SK-MEL-5 (cell line): ENCODE measurements around the gene RPS6KC1. TPM values are rescaled to one million over a fixed set of nuclear protein-coding genes. Genes with fewer than 3 reads are reported as not detected.
"Not testable (repeated sequence)": the region's sequence is repeated elsewhere in the genome, so short reads cannot be mapped to it uniquely, and the experiment has no call there.

Experiments
- DNase-seq: peaks from one replicate; pipeline ENCODE4 v3.0.0-alpha.2; 2016; ENCODE audit warnings: low read depth, low spot score
- in situ Hi-C: cut with HindIII; loops from 2 replicates; pipeline ENCODE4 v1.10.0; 2016; ENCODE audit warnings: low sequenced_read_pairs, high pct_unique_total_duplicates, low pct_unique_long_range_greater_than_20kb
- polyA plus RNA-seq, 2 experiments: library from polyadenylated mRNA; depleted of rRNA; stranded (reverse); fragments of >200 nt; gene quantifications; 2 replicates each; pipeline ENCODE4 v1.2.3, GENCODE V29; 2015
- total RNA-seq: library from RNA; depleted of rRNA; stranded (reverse); fragments of >200 nt; shearing (Covaris generic); gene quantifications from 2 replicates; pipeline ENCODE4 v1.2.3, GENCODE V29; 2014; rRNA removed

The RPS6KC1 gene
- total RNA-seq: 21.5 and 23.4 TPM in 2 replicates
- 10.4 and 14.8 TPM in 2 replicates for polyA plus RNA-seq (2015; cell fraction: cytosol; rRNA removed)
- polyA plus RNA-seq (2015; cell fraction: nucleus; rRNA removed): 33.4 and 55.0 TPM in 2 replicates

DNA sequence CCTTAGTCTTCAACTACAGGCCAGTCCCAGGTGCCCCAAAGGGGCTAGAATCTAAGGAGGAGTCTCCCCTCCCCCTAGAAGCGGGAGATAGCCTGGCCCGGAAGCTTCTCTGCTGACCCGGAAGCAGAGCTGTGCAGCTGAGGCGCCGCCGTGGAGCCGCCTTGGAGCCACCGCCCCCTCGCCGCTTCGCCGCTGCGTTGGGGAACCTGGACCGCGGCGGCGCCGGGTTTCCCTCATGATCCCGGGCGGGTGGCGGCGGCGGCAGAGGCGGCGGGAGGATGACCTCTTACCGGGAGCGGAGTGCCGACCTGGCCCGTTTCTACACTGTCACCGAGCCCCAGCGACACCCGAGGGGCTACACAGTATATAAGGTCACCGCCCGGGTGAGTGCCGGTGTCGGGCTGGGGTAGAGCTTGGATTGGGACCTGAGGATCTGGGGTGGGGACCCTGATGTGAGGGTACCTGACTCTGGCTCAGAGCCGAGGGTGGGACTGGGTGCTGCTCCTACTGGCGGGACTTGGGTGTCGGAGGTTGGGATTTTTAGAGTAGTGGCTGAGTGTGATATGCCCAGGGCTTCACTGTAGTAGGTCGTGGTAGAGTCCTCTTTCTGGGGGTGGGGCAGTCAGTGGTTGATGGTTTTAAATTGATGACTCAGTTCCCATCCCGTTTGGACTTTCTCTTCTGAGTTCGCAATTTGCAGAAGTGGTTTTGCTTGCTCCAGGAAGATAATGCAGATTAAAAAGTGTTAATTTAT lies at the start of gene RPS6KC1:
TSS of gene RPS6KC1 (plus strand) at position 115 of the 754 bp plus-strand sequence. CDS start at position 279, 164 bp downstream.
- peak; percentile 86 for DNase-seq
- in situ Hi-C loops: no loop called here

- no peak for DNase-seq
- in situ Hi-C loops: no loop called here
Observed at GRCh38 chr1:213003256-213003655, 47.8 kb upstream of the RPS6KC1 start.

DNA sequence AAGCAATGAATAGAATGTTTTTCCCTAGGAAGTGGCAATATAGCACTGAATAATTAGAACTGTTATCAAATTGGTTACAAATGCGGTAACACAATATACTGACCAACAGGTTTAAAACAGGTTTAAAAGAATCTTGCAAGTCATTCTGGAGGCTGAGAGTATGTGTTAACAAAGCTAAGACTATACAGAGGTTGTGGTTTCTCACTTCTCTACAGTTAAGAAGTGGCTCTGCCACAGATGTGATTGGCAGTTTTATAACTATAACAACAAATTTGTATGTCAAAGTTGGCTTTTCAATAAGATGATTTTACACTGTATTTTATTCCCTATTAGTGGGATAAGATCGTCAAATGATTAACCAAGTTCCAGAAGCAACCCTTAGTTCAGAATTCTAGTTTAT lies 42.5 kb upstream of the RPS6KC1 start:
- DNase-seq: no peak
- in situ Hi-C loops: no loop called here

GRCh38 chr1:213014642-213015041 lies 36.4 kb upstream of the RPS6KC1 start:
- in situ Hi-C loops: no loop called here
- DNase-seq: peak; percentile 4

GRCh38 chr1:213015099-213016050 lies 35.7 kb upstream of the RPS6KC1 start, which contains the start of gene ANGEL2:
Gene ANGEL2, minus strand, starts transcription at chr1:213015867. Its CDS starts 196 bp downstream, at chr1:213015671.
- peak; percentile 98 for DNase-seq
- in situ Hi-C loops: no loop called here

GRCh38 chr1:213017447-213018273 lies 33.4 kb upstream of the RPS6KC1 start:
- DNase-seq: no peak
- in situ Hi-C loops: no loop called here

GRCh38 chr1:213019450-213019849 lies 31.6 kb upstream of the RPS6KC1 start:
- in situ Hi-C loops: no loop called here
- DNase-seq: no peak

DNA sequence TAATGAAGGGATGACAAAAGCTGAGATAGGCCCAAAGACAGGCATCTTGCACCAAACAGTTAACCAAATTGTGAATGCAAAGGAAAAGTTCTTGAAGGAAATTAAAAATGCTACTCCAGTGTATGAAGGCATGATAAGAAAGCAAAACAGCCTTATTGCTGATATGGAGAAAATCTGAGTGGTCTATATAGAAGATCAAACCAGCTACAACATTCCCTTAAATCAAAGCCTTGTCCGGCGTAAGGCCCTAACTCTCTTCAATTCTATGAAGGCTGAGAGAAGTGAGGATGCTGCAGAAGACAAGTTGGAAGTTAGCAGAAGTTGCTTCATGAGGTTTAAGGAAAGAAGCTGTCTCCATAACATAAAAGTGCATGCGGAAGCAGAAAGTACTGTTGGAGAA lies 31.0 kb upstream of the RPS6KC1 start:
- DNase-seq: no peak
- in situ Hi-C loops: no loop called here

DNA sequence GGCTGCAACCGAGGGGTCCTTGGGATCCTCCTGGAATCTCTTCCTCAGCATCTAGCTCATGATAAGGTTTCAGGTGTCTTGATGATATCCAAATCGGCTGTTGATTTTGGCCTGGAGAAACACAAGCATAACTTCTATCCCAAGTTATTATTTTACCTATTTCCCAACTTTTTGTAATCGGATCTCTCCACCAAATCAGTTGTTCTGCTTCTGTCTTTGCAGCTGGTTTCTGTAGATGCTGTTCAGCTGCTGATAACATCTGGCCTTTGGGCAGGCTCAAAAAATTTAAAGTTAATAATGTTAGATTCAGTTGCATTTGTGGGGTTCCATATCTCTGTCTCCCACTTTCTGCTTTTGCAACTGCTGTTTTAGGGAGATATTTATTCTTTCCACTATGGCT lies 24.0 kb upstream of the RPS6KC1 start:
- in situ Hi-C loops, DNase-seq: not testable (repeated sequence)

DNA sequence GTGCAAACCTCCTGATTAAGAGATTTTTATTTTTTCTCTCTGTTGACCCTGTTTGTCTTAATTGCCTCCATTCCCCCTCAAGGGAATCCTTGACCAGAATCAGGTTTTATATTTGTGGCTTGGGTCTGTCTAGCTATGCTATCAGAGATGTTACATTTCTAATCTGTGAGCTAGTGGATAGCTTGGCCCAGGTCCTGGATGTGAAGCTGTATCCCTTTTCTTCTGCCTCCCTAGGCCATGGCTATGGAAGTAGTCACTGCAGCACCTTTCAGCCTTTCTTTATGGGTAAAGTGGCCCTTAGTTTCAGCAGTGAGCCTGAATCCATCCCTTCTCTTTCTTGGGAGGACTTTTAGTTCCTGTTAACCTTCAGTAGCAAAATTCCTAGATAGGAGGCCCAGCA lies 18.4 kb upstream of the RPS6KC1 start:
- in situ Hi-C loops: no loop called here
- no peak for DNase-seq

- in situ Hi-C loops: no loop called here
- DNase-seq: no peak
Observed at GRCh38 chr1:213034713-213035112, 16.3 kb upstream of the RPS6KC1 start.

- in situ Hi-C loops: no loop called here
- no peak for DNase-seq
Observed at GRCh38 chr1:213035573-213035972, 15.5 kb upstream of the RPS6KC1 start.

DNA sequence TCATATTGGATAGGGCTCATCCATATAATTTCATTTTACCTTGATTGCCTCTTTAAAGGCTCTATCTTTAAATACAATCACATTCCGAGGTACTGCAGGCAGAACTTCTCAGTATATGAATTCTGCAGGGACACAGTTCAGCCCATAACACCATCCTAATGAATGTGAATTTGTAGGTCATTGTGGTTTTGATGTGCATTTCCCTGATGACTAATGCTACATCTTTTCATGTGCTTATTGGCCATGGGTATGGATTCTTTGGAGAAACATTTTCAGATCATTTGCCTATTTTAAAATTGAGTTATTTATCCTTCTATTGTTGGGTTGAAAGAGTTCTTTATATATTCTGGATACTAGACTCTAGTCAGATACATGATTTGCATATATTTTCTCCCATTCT lies 9.6 kb upstream of the RPS6KC1 start:
- in situ Hi-C loops: no loop called here
- DNase-seq: no peak

GRCh38 chr1:213045321-213046226 lies 5.5 kb upstream of the RPS6KC1 start:
- DNase-seq, in situ Hi-C loops: not testable (repeated sequence)

GRCh38 chr1:213049232-213049631 lies 1.8 kb upstream of the RPS6KC1 start:
- DNase-seq: no peak
- in situ Hi-C loops: no loop called here

DNA sequence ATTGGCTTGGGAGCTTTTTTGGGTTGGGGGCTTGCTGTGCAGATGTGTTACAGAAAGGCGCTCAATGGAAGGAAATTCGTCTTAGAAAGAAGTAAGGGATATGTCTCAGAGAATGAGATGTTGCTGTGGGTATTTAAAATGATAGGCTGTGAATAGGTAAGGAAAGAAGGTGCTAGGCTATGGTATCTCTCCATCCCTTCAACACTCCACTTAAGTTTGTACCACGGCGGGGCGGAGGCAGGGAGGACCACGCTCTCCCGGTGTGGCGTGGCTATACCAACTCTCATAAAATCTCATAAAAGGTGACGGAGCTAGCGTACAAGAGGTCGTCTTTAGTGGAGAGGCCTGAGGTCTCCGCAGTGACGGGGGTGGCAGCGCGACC lies 305 bp upstream of the RPS6KC1 start:
- no peak for DNase-seq
- in situ Hi-C loops: no loop called here

- no peak for DNase-seq
- in situ Hi-C loops: no loop called here
Observed at GRCh38 chr1:213051881-213052202, 801 bp downstream of the RPS6KC1 start.
